OCI-LY3 (cell line): ENCODE data around the gene GNAQ.

Experiments
- CTCF ChIP-seq: fragments of 200-600, 300-600 bp; sonication (generic); IDR thresholded peaks from 2 replicates; pipeline ENCODE4 v1.5.1; 2014; ENCODE audit warnings: antibody characterized with exemption, low read length, low read depth
- EZH2phosphoT487 ChIP-seq: fragments of 200-600 bp; shearing (Covaris generic); IDR thresholded peaks from 2 replicates; pipeline ENCODE4 v1.6.1; 2018; ENCODE audit warnings: antibody characterized with exemption, mixed run types, low read depth

- TF ChIP-seq CTCF (no peak), EZH2phosphoT487 (no peak)
Observed at GRCh38 chr9:77808751-77809081, 222.9 kb downstream of the GNAQ start.
